Small intestine (tissue), 7 donors: ENCODE results near the gene SIGMAR1. TPM values are rescaled to one million over a fixed set of nuclear protein-coding genes. Genes with fewer than 3 reads are reported as not detected.

ENCODE experiments used
- DNase-seq, 2 donors: peaks; one replicate each; pipeline versions ENCODE4 v3.0.0 to v3.0.0-alpha.2; 2013
- FAIRE-seq: peaks from 2 replicates; lab custom pipeline; 2012; peaks lifted over from hg19 to GRCh38; lab: Jason Lieb, UNC
- H3K27ac ChIP-seq, 3 donors: one replicate each; pipeline ENCODE4 v1.5.1; 2013; ENCODE audit warnings: low read length in 2 of 3, mild to moderate bottlenecking in 2 of 3, control low read depth in 1 of 3, inconsistent platforms in 1 of 3, low read depth in 1 of 3, moderate library complexity in 1 of 3
- H3K27me3 ChIP-seq, 3 donors: one replicate each; pipeline ENCODE4 v1.6.1; 2013; ENCODE audit warnings: low read length in 3 of 3, inconsistent platforms in 1 of 3; ENCODE audit not compliant: control insufficient read depth in 3 of 3, insufficient read depth in 3 of 3
- H3K36me3 ChIP-seq, 3 donors: one replicate each; pipeline ENCODE4 v1.6.1; 2013; ENCODE audit warnings: low read length in 3 of 3, inconsistent platforms in 1 of 3, low read depth in 1 of 3, mild to moderate bottlenecking in 1 of 3, moderate library complexity in 1 of 3; ENCODE audit not compliant: control insufficient read depth in 3 of 3, insufficient read depth in 2 of 3
- H3K4me1 ChIP-seq, 3 donors: one replicate each; pipeline ENCODE4 v1.6.1; 2013; ENCODE audit warnings: low read length in 2 of 3, inconsistent platforms in 1 of 3, low read depth in 1 of 3, mild to moderate bottlenecking in 1 of 3, moderate library complexity in 1 of 3; ENCODE audit not compliant: control insufficient read depth in 3 of 3, insufficient read depth in 2 of 3
- H3K4me3 ChIP-seq, 3 donors: one replicate each; pipeline ENCODE4 v1.5.1; 2013; ENCODE audit warnings: low read length in 3 of 3, control low read depth in 1 of 3, inconsistent platforms in 1 of 3, low read depth in 1 of 3, mild to moderate bottlenecking in 1 of 3, moderate library complexity in 1 of 3
- H3K9me3 ChIP-seq, 2 donors: one replicate each; pipeline ENCODE4 v1.6.1; 2013; ENCODE audit warnings: low read depth in 1 of 2, low read length in 1 of 2; ENCODE audit not compliant: control insufficient read depth in 2 of 2, insufficient read depth in 1 of 2
- WGBS, 3 donors: extraction: QIAGEN DNeasy Blood & Tissue Kit; methylation state at CpG; one replicate each; pipeline ENCODE4 v1.1.7; 2013; 5-methylcytosine and 5-hydroxymethylcytosine counted together
- polyA plus RNA-seq, 4 donors: library from polyadenylated mRNA; stranded (reverse) in 3 of 4; unstranded in 1 of 4; fragments of 200-250 nt in 3 of 4; fragments of 120-200 nt in 1 of 4; gene quantifications; one replicate each; pipeline versions ENCODE4 v1.2.1 to v1.2.3, GENCODE V29; 2013
- donor health status: healthy with polysubstance abuse.
- donor health status: control.
- donor health status: control.
- donor health status: Bipolar disorder and iron deficiency.
- donor health status: healthy.

The SIGMAR1 gene
- polyA plus RNA-seq, 4 donors, result 41.4 to 88.8 (median 68.5) TPM

DNA sequence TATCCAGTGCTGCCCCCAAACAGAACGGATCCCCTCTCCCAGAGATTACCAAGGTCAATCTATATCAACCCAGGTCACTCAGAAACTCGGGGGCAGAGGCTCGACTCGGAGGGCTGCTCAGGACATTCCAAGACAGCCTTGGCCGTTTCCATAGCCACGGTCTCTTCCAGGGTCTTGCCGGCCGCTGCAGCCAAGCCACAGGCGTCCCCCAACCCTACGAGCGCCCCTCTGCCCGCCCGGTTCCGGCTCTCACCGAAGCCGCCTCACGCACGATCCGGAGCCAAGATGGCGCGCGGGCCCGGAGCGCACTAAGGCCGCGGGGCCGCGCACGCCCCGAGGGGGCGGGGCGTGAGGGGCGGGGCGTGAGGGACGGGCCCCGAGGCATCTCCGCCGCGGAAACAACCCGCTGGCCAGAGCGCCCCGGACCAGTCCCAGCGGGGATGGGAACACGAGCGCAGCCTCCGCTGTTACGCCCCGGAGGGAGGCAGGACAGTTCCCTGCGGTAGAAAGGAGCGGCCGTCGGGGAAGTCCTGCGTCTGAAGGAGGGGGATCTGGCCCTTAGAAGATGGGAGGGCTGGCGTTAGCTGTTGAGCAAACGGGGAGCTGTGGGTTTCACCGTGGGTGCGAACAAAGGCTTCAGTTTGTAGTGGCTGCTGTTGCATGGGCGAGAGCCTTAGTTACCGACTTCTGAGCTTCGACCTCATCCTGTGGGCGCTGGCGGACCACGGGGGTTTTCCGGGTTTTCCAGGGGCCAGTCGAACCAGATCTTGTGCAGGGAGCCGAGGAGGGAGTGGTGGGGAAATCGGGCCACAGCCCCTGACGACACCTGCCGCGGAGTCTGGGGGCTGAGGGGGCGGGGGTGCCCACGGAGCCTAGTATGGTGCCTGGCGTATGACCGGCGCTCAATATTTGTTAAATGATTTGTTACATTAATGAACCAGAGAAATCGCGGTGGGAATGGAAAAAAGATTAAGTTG lies 25.5 kb downstream of the SIGMAR1 start, which contains the start of gene RPP25L:
Gene RPP25L, minus strand, starts transcription at position 287 of the 977 bp plus-strand sequence. CDS start 801 bp downstream, outside the sequence.
- FAIRE-seq (no peak), DNase-seq (peak; percentile 90 to 95)
- Histone ChIP-seq H3K27me3 (no peaks in the 10 kb centered on the region), H3K4me3 (peak within 1 kb of the TSS; percentile 72 to 86 (median 75)), H3K27ac (peak within 1 kb of the TSS; percentile 60 to 94 (median 64)), H3K9me3 (no peaks in the 10 kb centered on the region), H3K36me3 (peaks cover 4 to 40% (median 5%) of the 10 kb centered on the region in 3 donors), H3K4me1 (peaks cover 0 to 27% (median 6%) of the 10 kb centered on the region in 3 donors)
- WGBS, 3 donors, result 0 to 1% (median 0%) methylated on average over 72 to 77 of the region's 77 CpGs

DNA sequence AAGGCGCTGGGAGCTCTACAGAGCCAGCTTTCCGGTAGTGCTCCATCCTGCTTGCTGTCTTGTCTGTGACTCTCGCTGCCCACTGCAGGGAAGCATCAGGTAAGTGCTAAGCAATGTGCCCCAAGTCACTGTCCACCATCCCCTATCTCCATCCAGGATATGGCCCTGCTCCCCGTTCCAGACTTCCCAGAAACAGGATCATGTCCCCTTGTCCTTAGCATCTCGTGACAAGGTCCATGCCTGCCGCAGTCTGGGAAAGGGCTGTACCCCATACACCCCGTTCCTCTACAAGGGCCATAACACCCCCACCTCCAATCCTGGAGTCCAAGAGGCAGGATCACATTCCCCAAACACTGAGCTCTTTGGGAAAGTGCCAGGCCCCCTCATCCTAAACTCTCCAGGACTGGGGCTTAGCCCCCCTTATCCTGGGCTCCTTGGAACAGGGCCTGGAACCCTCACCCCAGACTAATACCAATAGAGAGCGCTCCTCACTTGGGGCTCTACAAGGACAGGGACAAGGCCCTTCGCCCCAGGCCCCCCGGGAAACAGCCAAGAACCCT lies 26.3 kb downstream of the SIGMAR1 start:
- no peak for FAIRE-seq
- 33 to 55% (median 39%) methylated on average over 10 of the region's 10 CpGs for WGBS, 3 donors

DNA sequence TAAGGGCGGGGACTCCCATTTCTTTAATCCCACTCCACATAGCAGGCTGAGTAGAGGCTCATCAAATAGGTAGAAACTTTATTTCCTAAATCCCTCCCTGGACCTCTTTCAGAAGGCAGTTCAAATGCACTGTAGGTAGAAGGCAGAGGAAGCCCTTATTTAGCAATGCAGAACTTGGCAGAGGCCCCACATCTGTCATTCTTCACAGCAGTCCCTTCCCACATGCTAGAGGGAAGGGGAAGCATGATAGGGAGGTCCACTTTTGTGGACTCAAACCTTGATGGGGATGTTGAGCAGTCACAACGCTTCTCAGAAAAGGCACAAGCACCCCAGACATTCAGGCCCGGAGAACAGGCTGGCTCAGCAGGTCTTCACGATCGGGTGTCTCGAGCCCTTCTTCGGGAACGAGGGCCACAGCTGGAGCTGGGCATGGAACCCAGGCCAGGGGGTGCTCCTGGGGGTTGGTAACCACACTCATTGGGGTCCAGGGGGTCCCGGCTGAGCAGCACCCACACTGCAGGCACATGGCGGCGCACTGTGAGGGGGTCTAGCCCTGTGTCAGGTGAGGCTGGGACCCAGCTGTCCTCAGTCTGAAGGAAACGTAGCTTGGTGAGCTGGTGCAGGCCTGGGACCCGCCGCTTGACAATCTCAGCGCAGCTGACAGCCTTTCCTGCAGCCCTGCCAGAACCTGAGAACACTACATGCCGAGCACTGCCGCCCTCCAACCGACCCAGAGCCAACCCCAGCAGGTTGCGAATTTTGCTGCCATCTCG lies 27.0 kb downstream of the SIGMAR1 start:
- Histone ChIP-seq H3K4me1 (peaks cover 0 to 34% (median 6%) of the 10 kb centered on the region in 3 donors), H3K9me3 (no peaks in the 10 kb centered on the region), H3K27me3 (no peaks in the 10 kb centered on the region), H3K36me3 (peaks cover 0 to 27% (median 2%) of the 10 kb centered on the region in 3 donors), H3K4me3 (peak overlapping the region in 2 of 3 donors; percentile 75 to 86), H3K27ac (no peak overlapping the region)
- WGBS, 3 donors, result 96 to 97% (median 97%) methylated on average over 20 of the region's 20 CpGs
- DNase-seq (no peak), FAIRE-seq (no peak)

More for the DNA sequence above, 26.3 kb downstream of the SIGMAR1 start:
- H3K4me1 ChIP-seq, result peaks cover 0 to 34% (median 6%) of the 10 kb centered on the region in 3 donors
- peaks cover 2 to 33% (median 2%) of the 10 kb centered on the region in 3 donors for H3K36me3 ChIP-seq
- peak overlapping the region; percentile 72 to 86 (median 75) for H3K4me3 ChIP-seq
- H3K27me3 ChIP-seq, result no peaks in the 10 kb centered on the region
- peak in 1 of 2 donors; percentile 25 for DNase-seq
- H3K27ac ChIP-seq, result peak overlapping the region; percentile 51 to 94 (median 60)
- no peaks in the 10 kb centered on the region for H3K9me3 ChIP-seq

DNA sequence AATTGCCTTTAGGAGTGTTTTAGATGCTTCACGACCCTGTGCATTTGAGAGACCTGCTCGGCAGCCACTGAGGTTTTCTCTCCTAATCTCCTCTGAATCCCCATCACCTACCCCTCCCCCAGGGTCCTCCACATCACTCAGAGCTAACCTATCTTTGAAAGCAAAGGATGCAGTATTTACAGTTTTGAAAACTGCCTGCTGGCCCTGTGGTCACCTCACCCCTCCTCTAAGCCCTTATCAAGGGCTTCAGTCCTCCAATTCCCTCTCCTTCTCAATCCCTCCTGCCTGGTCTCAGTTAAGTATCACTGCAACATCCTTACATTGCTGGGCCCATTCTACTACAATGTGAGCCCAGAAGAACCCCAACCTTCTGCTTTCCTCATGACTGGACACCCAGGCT lies 30.3 kb downstream of the SIGMAR1 start:
- WGBS, 3 donors, result 19 to 55% (median 48%) methylated on average over 2 of the region's 2 CpGs
- no peaks in the 10 kb centered on the region for H3K27me3 ChIP-seq
- H3K4me3 ChIP-seq, result no peak overlapping the region
- H3K36me3 ChIP-seq, result peaks cover 0 to 8% (median 0%) of the 10 kb centered on the region in 3 donors
- FAIRE-seq (no peak), DNase-seq (no peak)
- peaks cover 0 to 26% (median 6%) of the 10 kb centered on the region in 3 donors for H3K4me1 ChIP-seq
- peak overlapping the region in 1 of 3 donors; percentile 73 for H3K27ac ChIP-seq
- no peaks in the 10 kb centered on the region for H3K9me3 ChIP-seq

DNA sequence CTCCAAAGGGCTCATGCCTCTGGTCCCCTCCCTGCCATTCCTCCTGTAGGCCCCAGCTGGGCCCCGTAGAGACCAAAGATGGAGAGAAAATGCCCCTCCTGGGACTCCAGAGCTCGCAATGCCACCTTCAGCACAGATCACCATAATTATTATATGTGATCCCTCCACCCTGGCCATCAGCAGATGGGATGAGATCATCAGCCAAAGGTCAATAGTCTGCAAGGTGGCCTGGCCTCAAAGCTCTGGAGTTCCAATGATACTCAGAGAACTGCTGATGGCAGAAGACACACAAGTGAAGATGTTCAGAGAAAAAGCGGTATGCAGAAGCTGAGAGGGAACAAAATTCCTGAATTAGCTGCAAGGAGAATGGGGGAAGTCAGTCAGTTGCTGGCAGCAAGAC lies 30.7 kb downstream of the SIGMAR1 start:
- 31 to 71% (median 57%) methylated on average over 3 of the region's 3 CpGs for WGBS, 3 donors
- H3K4me3 ChIP-seq, result no peak overlapping the region
- DNase-seq (peak; percentile 84 to 88), FAIRE-seq (no peak)
- no peaks in the 10 kb centered on the region for H3K9me3 ChIP-seq
- H3K27me3 ChIP-seq, result no peaks in the 10 kb centered on the region
- H3K36me3 ChIP-seq, result peaks cover 0 to 8% (median 0%) of the 10 kb centered on the region in 3 donors
- H3K27ac ChIP-seq, result peak overlapping the region in 1 of 3 donors; percentile 73
- peaks cover 0 to 25% (median 6%) of the 10 kb centered on the region in 3 donors for H3K4me1 ChIP-seq

DNA sequence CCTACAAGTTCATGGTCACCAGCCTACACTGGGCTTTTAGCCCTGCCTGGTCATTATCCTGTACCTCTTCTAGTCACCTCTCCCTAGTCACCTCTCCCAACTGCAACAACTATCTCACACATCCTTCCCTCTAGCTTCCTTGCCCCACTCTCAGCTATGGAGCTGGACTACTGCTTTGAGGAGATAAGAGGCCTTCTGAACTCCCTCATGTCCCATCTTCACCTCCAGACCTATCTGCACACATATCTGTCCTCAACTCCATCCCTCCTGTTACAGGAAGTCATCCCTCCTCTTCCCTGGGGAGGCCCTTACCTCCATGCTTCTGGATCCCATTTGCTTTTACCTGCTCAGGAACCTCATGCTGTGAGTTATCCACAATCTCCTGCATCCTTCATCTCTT lies 31.4 kb downstream of the SIGMAR1 start:
- peaks cover 0 to 23% (median 5%) of the 10 kb centered on the region in 3 donors for H3K4me1 ChIP-seq
- H3K9me3 ChIP-seq, result no peaks in the 10 kb centered on the region
- peaks cover 0 to 8% (median 0%) of the 10 kb centered on the region in 3 donors for H3K36me3 ChIP-seq
- no peak for DNase-seq
- no peak overlapping the region for H3K4me3 ChIP-seq
- FAIRE-seq, result no peak
- peaks cover 0 to 5% (median 0%) of the 10 kb centered on the region in 3 donors for H3K27me3 ChIP-seq
- no peak overlapping the region for H3K27ac ChIP-seq

DNA sequence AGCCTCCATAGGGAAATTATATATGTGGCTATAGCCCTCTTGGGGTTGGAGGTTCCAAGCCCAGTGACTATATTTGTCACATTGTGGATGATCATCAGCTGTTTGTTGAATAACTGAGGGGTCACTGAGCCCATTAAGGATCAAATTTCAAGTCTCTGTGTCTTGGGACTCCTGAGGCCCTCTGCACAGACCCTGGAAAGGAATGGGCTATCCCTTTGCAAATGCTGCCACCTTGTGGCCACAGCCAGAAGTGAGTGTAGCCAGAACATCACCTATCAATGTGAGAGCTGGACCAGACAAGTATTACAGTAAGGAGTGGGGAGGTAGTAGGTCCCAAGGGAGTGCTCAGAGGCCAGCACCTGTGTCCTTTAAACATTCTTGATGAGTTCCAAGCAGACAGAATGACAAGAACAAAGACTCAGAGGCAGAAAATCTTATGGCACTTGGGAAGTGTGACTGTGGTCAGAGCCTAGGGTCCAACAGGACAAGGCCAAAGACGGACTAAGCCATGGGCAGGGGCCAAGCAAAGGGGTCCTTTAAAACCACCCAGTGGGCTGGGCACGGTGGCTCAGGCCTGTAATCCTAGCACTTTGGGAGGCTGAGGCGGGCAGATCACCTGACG lies 33.9 kb downstream of the SIGMAR1 start:
- no peak overlapping the region for H3K27ac ChIP-seq
- no peak for FAIRE-seq
- WGBS, 3 donors, result 58 to 66% (median 60%) methylated on average over 4 of the region's 4 CpGs

More for the DNA sequence above, 33.9 kb downstream of the SIGMAR1 start:
- H3K9me3 ChIP-seq, result no peaks in the 10 kb centered on the region
- peaks cover 0 to 12% (median 0%) of the 10 kb centered on the region in 3 donors for H3K27me3 ChIP-seq
- no peak overlapping the region for H3K4me3 ChIP-seq
- peaks cover 0 to 12% (median 0%) of the 10 kb centered on the region in 3 donors for H3K4me1 ChIP-seq
- H3K36me3 ChIP-seq, result no peaks in the 10 kb centered on the region
- DNase-seq, result peak; percentile 78 to 85
